HG03196 (cell line): ENCODE data around the gene ARHGAP30.
"Not testable (repeated sequence)": the region's sequence is repeated elsewhere in the genome, so short reads cannot be mapped to it uniquely, and the experiment has no call there.

Source experiments
- ATAC-seq: cut with Tn5 transposase; IDR thresholded peaks from one replicate; pipeline ENCODE4 v1.9.1; 2021; ENCODE audit not compliant: unreplicated experiment

The ARHGAP30 gene

DNA sequence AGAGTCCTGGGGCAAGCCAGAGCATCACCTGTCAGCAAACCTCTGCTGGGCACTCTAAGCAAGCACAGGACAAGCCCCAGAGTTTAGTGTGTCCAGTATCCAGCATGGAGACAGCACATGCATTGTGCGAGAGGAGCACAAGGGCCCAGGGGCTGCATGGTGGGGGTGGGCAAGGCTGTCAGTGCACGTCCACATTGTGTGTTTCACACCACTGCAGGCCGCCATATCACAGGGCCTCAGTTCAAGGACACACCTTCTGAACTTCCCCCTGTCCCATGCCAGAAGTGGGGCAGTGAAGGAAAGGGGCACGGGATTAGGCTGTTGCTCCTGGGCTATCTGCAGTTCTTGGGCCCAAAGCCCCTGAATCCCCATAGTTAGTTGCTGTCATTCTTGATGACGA, 30.1 kb downstream of the ARHGAP30 start:
- no peak for ATAC-seq

DNA sequence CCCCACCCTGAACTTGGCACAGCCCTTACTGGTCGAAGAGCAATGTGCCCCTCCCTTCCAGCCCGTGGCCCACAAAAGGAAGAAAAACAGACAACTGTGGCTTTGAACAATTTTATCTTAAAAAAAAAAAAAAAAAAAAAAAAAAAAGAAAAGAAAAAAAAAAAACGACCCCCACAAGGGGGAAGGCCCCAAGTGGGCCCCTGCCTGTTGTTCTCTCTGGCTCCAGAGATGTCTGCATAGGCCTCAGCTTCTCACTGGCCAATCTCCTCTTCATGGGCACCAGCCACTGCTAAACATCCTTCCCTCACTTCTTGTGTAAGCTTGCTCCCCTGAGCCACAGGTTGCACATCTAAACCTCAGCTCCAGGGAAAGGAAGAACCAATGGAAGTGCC, 30.5 kb downstream of the ARHGAP30 start:
- ATAC-seq, result no peak

GRCh38 chr1:161038523-161039153, 31.1 kb downstream of the ARHGAP30 start, which contains the start of gene TSTD1:
Gene TSTD1 (minus strand): TSS chr1:161038964. CDS start chr1:161038889, 75 bp downstream.
- peak; percentile 72 for ATAC-seq

DNA sequence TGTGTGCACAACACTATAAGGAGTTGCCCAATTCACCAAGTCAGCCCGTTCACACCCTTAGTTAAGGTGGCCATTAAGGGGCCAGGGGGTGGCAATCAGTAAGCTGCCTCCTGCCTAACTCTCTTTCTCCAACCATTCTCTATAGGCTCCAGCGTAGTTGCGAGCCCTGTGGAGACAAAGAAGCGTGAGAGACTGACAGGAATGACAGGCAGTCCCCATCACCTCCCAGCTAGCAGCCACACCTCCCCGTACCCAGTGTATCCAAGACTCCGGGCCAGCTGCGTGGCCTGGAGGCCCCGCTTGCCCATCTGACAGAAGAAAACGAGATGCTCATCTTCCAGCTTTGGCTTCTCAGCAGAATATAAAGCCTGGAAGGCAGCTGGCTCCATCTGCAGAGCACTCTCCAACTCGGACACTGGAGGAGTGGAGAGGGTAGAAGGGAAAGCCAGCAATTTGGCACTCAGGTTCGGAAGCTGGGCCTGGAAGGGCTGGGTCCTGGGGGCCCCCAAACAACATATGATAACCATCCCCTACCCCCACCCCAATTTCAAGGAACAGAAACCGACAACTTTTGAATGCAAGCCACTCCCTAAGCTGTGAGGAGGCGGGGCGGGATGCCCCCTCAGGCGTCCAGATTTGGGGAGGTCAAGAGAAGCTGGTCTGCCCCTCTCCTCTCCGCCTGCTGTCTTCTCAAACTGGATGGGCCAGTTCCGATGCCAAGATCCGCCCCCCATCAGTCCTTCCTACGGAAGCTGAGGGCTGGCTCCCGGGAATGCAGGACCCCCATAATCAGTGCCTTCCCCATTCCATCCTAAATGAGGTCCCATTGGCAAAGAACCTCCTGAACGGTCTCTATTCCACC, 31.8 kb downstream of the ARHGAP30 start:
- ATAC-seq, result no peak

- no peak for ATAC-seq
Measured at GRCh38 chr1:161033751-161034150, 35.9 kb downstream of the ARHGAP30 start.

DNA sequence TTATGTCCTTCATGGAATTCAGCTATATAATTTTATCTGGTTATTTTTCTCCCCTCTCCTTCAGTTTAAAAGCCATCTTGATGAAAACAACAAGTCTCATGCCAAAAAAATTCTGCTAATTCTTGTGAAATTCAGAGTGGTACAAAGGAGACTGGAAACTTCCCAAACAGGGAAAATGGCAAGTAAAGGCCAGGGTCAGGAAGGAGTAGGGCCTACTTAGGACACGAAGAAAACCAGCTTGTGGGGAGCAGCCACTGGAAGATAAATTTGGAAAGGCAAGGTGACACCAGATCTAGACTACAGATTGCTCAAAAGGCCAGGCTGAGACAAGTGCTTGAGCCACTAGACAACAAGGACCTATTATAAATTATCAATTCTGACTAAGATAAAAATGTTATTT, 37.3 kb downstream of the ARHGAP30 start:
- no peak for ATAC-seq

- no peak for ATAC-seq
Measured at GRCh38 chr1:161031874-161032273, 37.8 kb downstream of the ARHGAP30 start.

DNA sequence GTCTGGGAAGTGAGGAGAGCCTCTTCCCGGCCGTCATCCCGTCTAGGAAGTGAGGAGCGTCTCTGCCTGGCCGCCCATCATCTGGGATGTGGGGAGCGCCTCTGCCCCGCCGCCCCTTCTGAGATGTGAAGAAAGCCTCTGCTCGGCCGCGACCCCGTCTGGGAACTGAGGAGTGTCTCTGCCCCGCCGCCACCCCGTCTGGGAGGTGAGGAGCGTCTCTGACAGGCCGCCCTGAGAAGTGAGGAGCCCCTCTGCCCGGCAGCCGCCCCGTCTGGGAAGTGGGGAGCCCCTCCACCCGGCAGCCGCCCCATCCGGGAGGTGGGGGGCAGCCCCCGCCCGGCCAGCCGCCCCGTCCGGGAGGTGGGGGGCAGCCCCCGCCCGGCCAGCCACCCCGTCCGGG, 40.2 kb downstream of the ARHGAP30 start:
- ATAC-seq, result not testable (repeated sequence)

- ATAC-seq, result not testable (repeated sequence)
Measured at GRCh38 chr1:161026954-161027353, 42.7 kb downstream of the ARHGAP30 start.

DNA sequence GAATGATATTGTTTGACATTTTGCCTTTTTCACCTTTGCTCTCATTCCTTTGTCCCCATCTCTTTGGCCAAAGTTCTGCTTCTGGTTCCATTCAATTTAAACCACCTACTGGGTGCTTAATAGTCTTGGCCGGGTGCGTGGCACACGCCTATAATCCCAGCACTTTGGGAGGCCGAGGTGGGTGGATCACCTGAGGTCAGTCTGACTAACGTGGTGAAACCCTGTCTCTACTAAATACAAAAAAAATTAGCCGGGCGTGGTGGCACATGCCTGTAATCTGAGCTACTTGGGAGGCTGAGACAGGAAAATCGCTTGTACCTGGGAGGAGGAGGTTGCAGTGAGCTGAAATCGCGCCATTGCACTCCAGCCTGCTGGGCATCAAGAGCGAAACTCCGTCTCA, 47.3 kb downstream of the ARHGAP30 start:
- not testable (repeated sequence) for ATAC-seq

DNA sequence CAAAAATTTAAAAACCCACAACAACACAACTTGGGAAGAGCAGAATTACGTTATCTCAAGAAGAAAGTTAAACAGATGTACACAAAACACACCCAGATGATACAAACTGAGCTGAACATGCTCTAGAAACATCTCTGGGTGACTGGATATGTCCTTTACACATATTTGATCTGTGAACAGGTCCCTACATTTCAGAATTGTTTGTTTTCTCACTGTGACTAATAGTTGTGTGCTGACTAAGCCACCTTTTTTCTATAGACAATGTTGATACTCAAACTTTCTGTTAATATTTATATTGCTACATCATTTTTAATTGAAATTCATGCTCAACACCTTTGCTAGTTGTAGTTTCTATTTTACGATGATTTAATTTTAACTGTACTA, 47.7 kb downstream of the ARHGAP30 start:
- no peak for ATAC-seq

GRCh38 chr1:161021165-161021969, 48.3 kb downstream of the ARHGAP30 start:
- peak; percentile 76 for ATAC-seq

GRCh38 chr1:161020509-161021164, 49.1 kb downstream of the ARHGAP30 start, which contains the start of gene F11R:
Gene F11R (minus strand): TSS chr1:161021152. CDS start chr1:161021073, 79 bp downstream.
- peak; percentile 30 for ATAC-seq

GRCh38 chr1:161019751-161020495, 49.8 kb downstream of the ARHGAP30 start:
- ATAC-seq, result no peak

GRCh38 chr1:161019111-161019660, 50.5 kb downstream of the ARHGAP30 start:
- ATAC-seq, result not testable (repeated sequence)

DNA sequence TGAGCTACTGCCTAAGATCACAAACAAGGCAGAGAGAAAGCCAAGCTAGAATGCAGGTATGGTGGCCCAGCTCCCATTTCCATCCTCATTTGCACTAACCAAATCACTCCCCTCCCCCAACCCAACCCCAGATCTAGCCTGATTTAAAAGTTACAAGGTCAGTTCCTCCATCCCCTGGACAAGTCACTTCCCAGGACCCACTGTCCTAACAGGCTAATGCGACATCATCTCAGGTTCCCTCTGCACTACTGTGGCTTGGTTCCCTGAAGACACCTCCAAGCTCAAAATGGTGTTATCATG, 51.1 kb downstream of the ARHGAP30 start:
- ATAC-seq, result no peak

GRCh38 chr1:161017756-161018630, 51.7 kb downstream of the ARHGAP30 start:
- ATAC-seq, result no peak

GRCh38 chr1:161017181-161017580, 52.5 kb downstream of the ARHGAP30 start:
- ATAC-seq, result not testable (repeated sequence)

DNA sequence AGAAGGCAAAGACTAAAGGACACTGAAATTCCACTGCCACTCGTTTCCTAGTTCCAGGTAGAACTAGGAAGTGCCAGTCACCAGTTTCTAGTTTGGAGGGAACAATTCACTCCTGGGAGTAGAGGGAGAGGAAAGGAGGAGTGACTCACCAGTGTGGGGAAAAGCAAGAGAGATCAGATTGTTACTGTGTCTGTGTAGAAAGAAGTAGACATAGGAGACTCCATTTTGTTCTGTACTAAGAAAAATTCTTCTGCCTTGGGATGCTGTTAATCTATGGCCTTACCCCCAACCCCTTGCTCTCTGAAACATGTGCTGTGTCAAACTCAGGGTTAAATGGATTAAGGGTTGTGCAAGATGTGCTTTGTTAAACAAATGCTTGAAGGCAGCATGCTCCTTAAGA, 53.0 kb downstream of the ARHGAP30 start:
- ATAC-seq, result not testable (repeated sequence)
